Measurements from ENCODE around the gene CELA3B.
"Not testable (repeated sequence)": the region's sequence is repeated elsewhere in the genome, so short reads cannot be mapped to it uniquely, and the experiment has no call there.

Gene CELA3B

GRCh38 chr1:21974699-21975098 is 2.1 kb upstream of the CELA3B start:
- DNase-seq (ENCODE audit: low spot score); FAIRE-seq: not testable (repeated sequence)

- not testable (repeated sequence) for DNase-seq (ENCODE audit: low spot score); FAIRE-seq
Observed at GRCh38 chr1:21975296-21975695, 1.5 kb upstream of the CELA3B start.

GRCh38 chr1:21978209-21978608 is 1.4 kb downstream of the CELA3B start:
- not testable (repeated sequence) for FAIRE-seq; DNase-seq (ENCODE audit: low spot score)

- FAIRE-seq; DNase-seq (ENCODE audit: low spot score): not testable (repeated sequence)
Observed at GRCh38 chr1:21980515-21981220, 3.8 kb downstream of the CELA3B start.

- DNase-seq (ENCODE audit: low spot score); FAIRE-seq: not testable (repeated sequence)
Observed at GRCh38 chr1:21981253-21981652, 4.4 kb downstream of the CELA3B start.

- FAIRE-seq; DNase-seq (ENCODE audit: low spot score): not testable (repeated sequence)
Observed at GRCh38 chr1:21982122-21982521, 5.3 kb downstream of the CELA3B start.

GRCh38 chr1:21983539-21983938 is 6.7 kb downstream of the CELA3B start:
- FAIRE-seq; DNase-seq (ENCODE audit: low spot score): not testable (repeated sequence)

GRCh38 chr1:21985893-21986292 is 9.1 kb downstream of the CELA3B start:
- not testable (repeated sequence) for DNase-seq (ENCODE audit: low spot score); FAIRE-seq

- not testable (repeated sequence) for FAIRE-seq; DNase-seq (ENCODE audit: low spot score)
Observed at GRCh38 chr1:21986386-21986785, 9.6 kb downstream of the CELA3B start.

- not testable (repeated sequence) for DNase-seq (ENCODE audit: low spot score); FAIRE-seq
Observed at GRCh38 chr1:21989672-21990393, 13.0 kb downstream of the CELA3B start.

- not testable (repeated sequence) for DNase-seq (ENCODE audit: low spot score); FAIRE-seq
Observed at GRCh38 chr1:21992186-21992585, 15.4 kb downstream of the CELA3B start.

- FAIRE-seq; DNase-seq (ENCODE audit: low spot score): not testable (repeated sequence)
Observed at GRCh38 chr1:21994716-21995115, 17.9 kb downstream of the CELA3B start.

GRCh38 chr1:21996663-21996970 is 19.8 kb downstream of the CELA3B start:
- FAIRE-seq; DNase-seq (ENCODE audit: low spot score): not testable (repeated sequence)

GRCh38 chr1:21997891-21998623 is 21.2 kb downstream of the CELA3B start:
- DNase-seq (ENCODE audit: low spot score); FAIRE-seq: not testable (repeated sequence)

GRCh38 chr1:21998624-21999294 is 21.9 kb downstream of the CELA3B start:
- DNase-seq (ENCODE audit: low spot score); FAIRE-seq: not testable (repeated sequence)

- not testable (repeated sequence) for FAIRE-seq; DNase-seq (ENCODE audit: low spot score)
Observed at GRCh38 chr1:21999645-22000044, 22.8 kb downstream of the CELA3B start.

GRCh38 chr1:22001409-22001808 is 24.6 kb downstream of the CELA3B start, which contains the start of gene CELA3A:
Gene CELA3A (plus strand): TSS chr1:22001657. CDS start chr1:22001675, 18 bp downstream.
- DNase-seq (ENCODE audit: low spot score) = no peak
- no peak for FAIRE-seq

GRCh38 chr1:22002461-22002860 is 25.6 kb downstream of the CELA3B start:
- FAIRE-seq; DNase-seq (ENCODE audit: low spot score): not testable (repeated sequence)

- not testable (repeated sequence) for DNase-seq (ENCODE audit: low spot score); FAIRE-seq
Observed at GRCh38 chr1:22002875-22003274, 26.1 kb downstream of the CELA3B start.

GRCh38 chr1:22003959-22004358 is 27.1 kb downstream of the CELA3B start:
- DNase-seq (ENCODE audit: low spot score); FAIRE-seq: not testable (repeated sequence)
